Spleen (tissue), 11 donors: ENCODE results near the gene OR5F1. TPM values are rescaled to one million over a fixed set of nuclear protein-coding genes. Genes with fewer than 3 reads are reported as not detected.

Source experiments
- DNase-seq: peaks from one replicate; pipeline ENCODE4 v3.0.0-alpha.2; 2020
- H3K27ac ChIP-seq, 8 donors: fragments of 200-600 bp; sonication (generic) in 7 of 8; 1 replicate in 4 of 8; 2 replicates in 4 of 8; pipeline versions ENCODE4 v1.5.0 to v1.8.0; 2016 to 2021; ENCODE audit warnings: inconsistent platforms in 4 of 8, mild to moderate bottlenecking in 4 of 8, moderate library complexity in 1 of 8
- H3K27me3 ChIP-seq, 7 donors: fragments of 200-600 bp; sonication (generic) in 6 of 7; replicated peaks in 1 of 7; 1 replicate in 4 of 7; 2 replicates in 3 of 7; pipeline versions ENCODE4 v1.5.0 to v1.8.0; 2016 to 2021; ENCODE audit warnings: inconsistent platforms in 3 of 7, mild to moderate bottlenecking in 1 of 7
- H3K36me3 ChIP-seq, 6 donors: fragments of 200-600 bp; sonication (generic) in 5 of 6; 1 replicate in 4 of 6; 2 replicates in 2 of 6; pipeline versions ENCODE4 v1.5.0 to v1.8.0; 2016 to 2021; ENCODE audit warnings: inconsistent platforms in 2 of 6
- H3K4me1 ChIP-seq, 6 donors: fragments of 200-600 bp; sonication (generic) in 5 of 6; 1 replicate in 3 of 6; 2 replicates in 3 of 6; pipeline versions ENCODE4 v1.5.0 to v1.8.0; 2016 to 2021; ENCODE audit warnings: inconsistent platforms in 3 of 6
- H3K4me3 ChIP-seq, 8 donors: fragments of 200-600 bp; sonication (generic) in 7 of 8; 1 replicate in 4 of 8; 2 replicates in 4 of 8; pipeline versions ENCODE4 v1.5.0 to v1.8.0; 2016 to 2021; ENCODE audit warnings: inconsistent platforms in 4 of 8, mild to moderate bottlenecking in 4 of 8, moderate library complexity in 2 of 8
- H3K9me3 ChIP-seq, 8 donors: fragments of 200-600 bp; sonication (generic) in 7 of 8; 1 replicate in 4 of 8; 2 replicates in 4 of 8; pipeline versions ENCODE4 v1.5.0 to v1.8.0; 2016 to 2021; ENCODE audit warnings: inconsistent platforms in 4 of 8
- CTCF ChIP-seq, 11 experiments: fragments of 200-600 bp in 7 of 11; fragments of 450-650 bp in 4 of 11; sonication (generic) in 4 of 11; IDR thresholded peaks in 8 of 11; conservative IDR thresholded peaks in 3 of 11; 1 replicate in 7 of 11; 2 replicates in 4 of 11; pipeline versions ENCODE4 v1.4.0 to v1.8.0; 2016 to 2021; ENCODE audit warnings: antibody characterized with exemption in 11 of 11, inconsistent platforms in 4 of 11, mild to moderate bottlenecking in 1 of 11
- POLR2A ChIP-seq, 3 donors: fragments of 450-650 bp; IDR thresholded peaks; one replicate each; pipeline ENCODE4 v1.5.1; 2017; ENCODE audit warnings: antibody characterized with exemption in 3 of 3, mild to moderate bottlenecking in 1 of 3
- POLR2AphosphoS5 ChIP-seq, 3 donors: sonication (generic); formaldehyde crosslinking; IDR thresholded peaks; one replicate each; pipeline ENCODE4 v1.5.1; 2017; ENCODE audit warnings: antibody characterized with exemption in 3 of 3
- WGBS, 5 donors: extraction: QIAGEN DNeasy Blood & Tissue Kit in 3 of 5; methylation state at CpG; one replicate each; pipeline versions ENCODE4 v1.1.5 to v1.1.7; 2013 to 2018; 5-methylcytosine and 5-hydroxymethylcytosine counted together
- intact Hi-C: fragments of 100-400 bp; cut with DNase I; formaldehyde crosslinking; loops from one replicate; pipeline ENCODE4 v1.15.0; 2023; ENCODE audit warnings: low total_unique reads
- polyA plus RNA-seq, 3 donors: library from polyadenylated mRNA; stranded (reverse); fragments of 200-250 nt; gene quantifications; one replicate each; pipeline ENCODE4 v1.2.1, GENCODE V29; 2013
- total RNA-seq, 7 donors: library from RNA; depleted of rRNA in 3 of 7; stranded (reverse); fragments of >200 nt in 3 of 7; fragmentation: NEBNext Ultra II Directional in 4 of 7; extraction: Animal tissue kit (Norgen Biotek cat#: 25700) in 4 of 7; gene quantifications; one replicate each; pipeline versions ENCODE4 v1.1.0 to v1.2.1, GENCODE V29; 2016 to 2021
- donor health status: healthy with polysubstance abuse.
- donor health status: DM: no; HTN: no; CAD: no; lungs with moderate emphysema.
- donor health status: DM: no; HTN: no; CAD: no.
- donor health status: Bipolar disorder and iron deficiency.
- donor health status: healthy.
- donor health status: DM: no; HTN: no; CAD: no.
- donor health status: DM: yes; HTN: yes; CAD: no.

OR5F1 gene
- total and polyA plus RNA-seq, 10 donors, result not detected

- intact Hi-C loops, result no loop called here
- no peak overlapping the region for H3K4me3 ChIP-seq
- H3K27ac ChIP-seq, result no peak overlapping the region
- WGBS, 5 donors, result 67 to 79% (median 76%) methylated on average over 4 of the region's 4 CpGs
- H3K36me3 ChIP-seq, result no peaks in the 10 kb centered on the region
- peaks cover 0 to 3% (median 0%) of the 10 kb centered on the region in 8 donors for H3K9me3 ChIP-seq
- H3K27me3 ChIP-seq, result no peaks in the 10 kb centered on the region
- TF ChIP-seq POLR2A (IDR thresholded peaks at IDR 0.05) (no peak), CTCF (IDR thresholded peaks at IDR 0.05 in 8 of 11, conservative IDR thresholded peaks at IDR 0.05 in 3 of 11) (no peak), POLR2AphosphoS5 (IDR thresholded peaks at IDR 0.05) (no peak)
- DNase-seq, result no peak
- no peaks in the 10 kb centered on the region for H3K4me1 ChIP-seq
Observed at GRCh38 chr11:55956521-55956920, 37.9 kb downstream of the OR5F1 start.

- TF ChIP-seq POLR2AphosphoS5 (IDR thresholded peaks at IDR 0.05) (no peak), CTCF (IDR thresholded peaks at IDR 0.05 in 8 of 11, conservative IDR thresholded peaks at IDR 0.05 in 3 of 11) (no peak), POLR2A (IDR thresholded peaks at IDR 0.05) (no peak)
- no peak overlapping the region for H3K27ac ChIP-seq
- intact Hi-C loops, result no loop called here
- H3K9me3 ChIP-seq, result no peaks in the 10 kb centered on the region
- no peak for DNase-seq
- WGBS, 5 donors, result 38 to 78% (median 63%) methylated on average over 3 to 4 of the region's 4 CpGs
- no peaks in the 10 kb centered on the region for H3K27me3 ChIP-seq
- H3K4me1 ChIP-seq, result no peaks in the 10 kb centered on the region
- no peaks in the 10 kb centered on the region for H3K36me3 ChIP-seq
- H3K4me3 ChIP-seq, result no peak overlapping the region
Observed at GRCh38 chr11:55949330-55949729, 45.1 kb downstream of the OR5F1 start.

Other genes with a start within 250 kb of the OR5F1 start
- not detected for gene OR5D13, start 221.2 kb downstream of the OR5F1 start, total RNA-seq
- gene OR5D13, start 221.2 kb downstream of the OR5F1 start, polyA plus RNA-seq, result not detected
- gene OR5D14, start 199.1 kb downstream of the OR5F1 start, total RNA-seq, result not detected
- gene OR5D14, start 199.1 kb downstream of the OR5F1 start, polyA plus RNA-seq, result not detected
- gene OR5L1, start 183.3 kb downstream of the OR5F1 start, total RNA-seq, result not detected
- gene OR5L1, start 183.3 kb downstream of the OR5F1 start, polyA plus RNA-seq, result not detected
- gene OR5D18, start 175.0 kb downstream of the OR5F1 start, total RNA-seq, result not detected
- not detected for gene OR5D18, start 175.0 kb downstream of the OR5F1 start, polyA plus RNA-seq
- gene OR5L2, start 167.4 kb downstream of the OR5F1 start, total RNA-seq, result not detected
- not detected for gene OR5L2, start 167.4 kb downstream of the OR5F1 start, polyA plus RNA-seq
- not detected for gene OR5D16, start 155.9 kb downstream of the OR5F1 start, total RNA-seq
- not detected for gene OR5D16, start 155.9 kb downstream of the OR5F1 start, polyA plus RNA-seq
- not detected for gene TRIM51, start 111.3 kb downstream of the OR5F1 start, total RNA-seq
- gene TRIM51, start 111.3 kb downstream of the OR5F1 start, polyA plus RNA-seq, result not detected
- gene OR5W2, start 80.0 kb downstream of the OR5F1 start, total RNA-seq, result not detected
- gene OR5W2, start 80.0 kb downstream of the OR5F1 start, polyA plus RNA-seq, result not detected
- not detected for gene OR5I1, start 58.2 kb downstream of the OR5F1 start, total RNA-seq
- not detected for gene OR5I1, start 58.2 kb downstream of the OR5F1 start, polyA plus RNA-seq
- not detected for gene OR10AG1, start 24.7 kb downstream of the OR5F1 start, total RNA-seq
- not detected for gene OR10AG1, start 24.7 kb downstream of the OR5F1 start, polyA plus RNA-seq
- gene OR5AS1, start 33.0 kb upstream of the OR5F1 start, total RNA-seq, result not detected
- gene OR5AS1, start 33.0 kb upstream of the OR5F1 start, polyA plus RNA-seq, result not detected
- gene OR8I2, start 98.7 kb upstream of the OR5F1 start, total RNA-seq, result not detected
- not detected for gene OR8I2, start 98.7 kb upstream of the OR5F1 start, polyA plus RNA-seq
- not detected for gene OR8H2, start 109.1 kb upstream of the OR5F1 start, total RNA-seq
- under 1 TPM in 1 of 3 donors, not detected in 2; 0.10 TPM for gene OR8H2, start 109.1 kb upstream of the OR5F1 start, polyA plus RNA-seq
- gene OR8H3, start 127.7 kb upstream of the OR5F1 start, total RNA-seq, result not detected
- not detected for gene OR8H3, start 127.7 kb upstream of the OR5F1 start, polyA plus RNA-seq
- not detected for gene OR8J3, start 145.6 kb upstream of the OR5F1 start, total RNA-seq
- gene OR8J3, start 145.6 kb upstream of the OR5F1 start, polyA plus RNA-seq, result not detected
- not detected for gene OR8K5, start 165.7 kb upstream of the OR5F1 start, total RNA-seq
- gene OR8K5, start 165.7 kb upstream of the OR5F1 start, polyA plus RNA-seq, result not detected
- not detected for gene OR5J2, start 182.0 kb upstream of the OR5F1 start, total RNA-seq
- not detected for gene OR5J2, start 182.0 kb upstream of the OR5F1 start, polyA plus RNA-seq
- not detected for gene OR5T2, start 239.6 kb upstream of the OR5F1 start, total RNA-seq
- gene OR5T2, start 239.6 kb upstream of the OR5F1 start, polyA plus RNA-seq, result not detected